Measurements from ENCODE around the gene C22orf31.

C22orf31 gene

GRCh38 chr22:29029202-29030000 lies 32.2 kb downstream of the C22orf31 start:
- DNase-seq (ENCODE audit: low spot score) = no peak

GRCh38 chr22:29028468-29028867 lies 33.2 kb downstream of the C22orf31 start:
- no peak for DNase-seq (ENCODE audit: low spot score)

- no peak for DNase-seq (ENCODE audit: low spot score)
Observed at GRCh38 chr22:29026579-29026978, 35.1 kb downstream of the C22orf31 start.

GRCh38 chr22:29023172-29023796 lies 38.3 kb downstream of the C22orf31 start:
- DNase-seq (ENCODE audit: low spot score) = no peak

- no peak for DNase-seq (ENCODE audit: low spot score)
Observed at GRCh38 chr22:29022101-29022817, 39.4 kb downstream of the C22orf31 start.

GRCh38 chr22:29018293-29019189 lies 43.1 kb downstream of the C22orf31 start:
- DNase-seq (ENCODE audit: low spot score) = no peak

- no peak for DNase-seq (ENCODE audit: low spot score)
Observed at GRCh38 chr22:29016067-29016938, 45.3 kb downstream of the C22orf31 start.

- DNase-seq (ENCODE audit: low spot score) = no peak
Observed at GRCh38 chr22:29014773-29015172, 46.9 kb downstream of the C22orf31 start.

- DNase-seq (ENCODE audit: low spot score) = peak; percentile 79
Observed at GRCh38 chr22:29014293-29014692, 47.3 kb downstream of the C22orf31 start.

GRCh38 chr22:29012952-29013351 lies 48.7 kb downstream of the C22orf31 start:
- DNase-seq (ENCODE audit: low spot score) = no peak

- DNase-seq (ENCODE audit: low spot score) = no peak
Observed at GRCh38 chr22:29012101-29012433, 49.6 kb downstream of the C22orf31 start.

- no peak for DNase-seq (ENCODE audit: low spot score)
Observed at GRCh38 chr22:29011240-29012100, 50.2 kb downstream of the C22orf31 start.

GRCh38 chr22:29009148-29009547 lies 52.5 kb downstream of the C22orf31 start:
- no peak for DNase-seq (ENCODE audit: low spot score)
